ENCODE measurements around the gene TADA3. TPM values are rescaled to one million over a fixed set of nuclear protein-coding genes. Genes with fewer than 3 reads are reported as not detected.
A peak's percentile ranks its signal among the peaks of the same experiment; 100 is the strongest.

The TADA3 gene
- total RNA-seq, 4 donors from 2014 or later = 53.7 to 504 (median 92.0) TPM

DNA sequence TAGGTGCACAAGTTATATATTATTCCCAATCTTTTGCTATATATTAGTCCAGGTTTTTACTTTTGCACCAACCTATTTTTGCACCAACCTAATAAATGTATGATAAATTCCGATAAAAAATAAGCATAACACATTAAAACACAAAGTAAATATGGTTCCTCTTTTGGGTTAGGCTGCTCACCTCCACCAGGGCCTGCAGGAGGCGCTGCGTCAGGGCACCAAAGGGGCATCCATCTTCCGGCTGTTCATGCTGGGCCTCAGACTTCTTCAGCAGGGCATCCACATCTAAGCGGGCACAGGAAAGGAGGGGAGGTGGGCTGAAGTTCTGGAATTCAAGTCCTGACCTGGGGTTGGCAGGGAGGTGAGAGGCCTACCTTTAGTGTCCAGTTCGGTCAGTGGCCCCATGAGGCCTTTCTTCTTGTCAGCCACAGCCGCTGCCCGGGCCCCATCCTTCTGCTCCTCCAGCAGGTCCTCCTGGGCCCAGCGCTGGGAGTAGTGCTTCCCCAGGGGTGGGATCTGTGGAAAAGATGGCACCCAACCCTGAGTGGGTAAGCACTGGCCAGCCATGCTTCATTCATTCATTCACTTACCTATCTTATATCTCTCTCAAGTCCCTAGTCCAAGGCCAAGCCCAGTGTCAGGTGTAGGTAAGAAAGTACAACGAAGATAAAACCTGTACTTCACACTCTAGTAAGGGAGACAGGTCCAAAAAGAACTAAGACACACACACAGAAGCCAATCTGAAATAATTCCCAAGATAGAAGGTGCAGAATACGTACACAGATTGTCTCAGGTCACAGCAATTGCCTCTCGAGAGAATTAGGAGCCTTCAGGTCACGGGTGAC, 5.2 kb downstream of the TADA3 start:
- no peak for DNase-seq
- 85 to 91% methylated on average over 6 to 13 of the region's 13 CpGs for WGBS, 2 donors (ENCODE audit: low coverage in 1 of 2)
- H3K36me3 ChIP-seq = peaks cover 0 to 65% (median 26%) of the 10 kb centered on the region in 4 donors
- no peaks in the 10 kb centered on the region for H3K27me3 ChIP-seq
- in situ Hi-C loops (cut with MboI; ENCODE audit: low pct_ligation_motif_present in 1 of 4, low pct_unique_long_range_greater_than_20kb in 1 of 4, low sequenced_read_pairs in 3 of 4) (no loop called here), intact Hi-C loops (cut with DNase I; ENCODE audit: low total_unique reads) (no loop called here)
- H3K4me1 ChIP-seq = peaks cover 7 to 15% (median 9%) of the 10 kb centered on the region in 4 donors
- no peak overlapping the region for H3K4me3 ChIP-seq
- H3K9me3 ChIP-seq = no peaks in the 10 kb centered on the region
- TF ChIP-seq POLR2A (IDR thresholded peaks at IDR 0.05) (no peak), EP300 (IDR thresholded peaks at IDR 0.05; ENCODE audit: low read depth) (no peak)
- TF ChIP-seq, protein P1, sequence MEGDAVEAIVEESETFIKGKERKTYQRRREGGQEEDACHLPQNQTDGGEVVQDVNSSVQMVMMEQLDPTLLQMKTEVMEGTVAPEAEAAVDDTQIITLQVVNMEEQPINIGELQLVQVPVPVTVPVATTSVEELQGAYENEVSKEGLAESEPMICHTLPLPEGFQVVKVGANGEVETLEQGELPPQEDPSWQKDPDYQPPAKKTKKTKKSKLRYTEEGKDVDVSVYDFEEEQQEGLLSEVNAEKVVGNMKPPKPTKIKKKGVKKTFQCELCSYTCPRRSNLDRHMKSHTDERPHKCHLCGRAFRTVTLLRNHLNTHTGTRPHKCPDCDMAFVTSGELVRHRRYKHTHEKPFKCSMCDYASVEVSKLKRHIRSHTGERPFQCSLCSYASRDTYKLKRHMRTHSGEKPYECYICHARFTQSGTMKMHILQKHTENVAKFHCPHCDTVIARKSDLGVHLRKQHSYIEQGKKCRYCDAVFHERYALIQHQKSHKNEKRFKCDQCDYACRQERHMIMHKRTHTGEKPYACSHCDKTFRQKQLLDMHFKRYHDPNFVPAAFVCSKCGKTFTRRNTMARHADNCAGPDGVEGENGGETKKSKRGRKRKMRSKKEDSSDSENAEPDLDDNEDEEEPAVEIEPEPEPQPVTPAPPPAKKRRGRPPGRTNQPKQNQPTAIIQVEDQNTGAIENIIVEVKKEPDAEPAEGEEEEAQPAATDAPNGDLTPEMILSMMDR (IDR thresholded peaks at IDR 0.05) = peak in 2 of 5 experiments; percentile 17 to 27
- H3K27ac ChIP-seq = no peak overlapping the region

DNA sequence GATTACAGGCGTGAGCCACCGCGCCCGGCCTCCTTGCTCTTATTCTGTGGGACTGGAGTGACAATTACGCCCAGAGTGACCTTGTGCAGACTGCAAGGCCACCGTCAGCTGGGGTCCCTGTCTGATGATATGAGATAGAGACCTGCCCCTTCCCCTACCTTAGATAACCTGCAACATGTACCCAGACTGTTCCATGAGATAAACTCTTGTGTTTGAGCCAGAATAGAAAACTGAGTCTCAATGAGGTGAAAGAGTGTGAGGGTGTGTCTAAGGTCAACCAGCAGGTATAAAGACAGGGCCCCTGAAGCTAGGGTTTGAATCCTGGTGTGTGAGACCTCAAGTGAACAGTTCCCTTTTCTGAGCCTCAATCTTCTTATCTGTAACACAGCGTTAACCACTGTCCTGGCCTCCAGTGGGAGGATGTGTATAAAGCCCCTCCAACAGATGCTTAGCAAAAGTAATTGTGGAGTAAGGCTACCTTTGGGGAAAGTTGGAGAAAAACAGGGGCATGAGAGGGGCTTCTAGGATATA, 6.0 kb downstream of the TADA3 start:
- H3K27me3 ChIP-seq = no peaks in the 10 kb centered on the region
- H3K27ac ChIP-seq = no peak overlapping the region
- no peak overlapping the region for H3K4me3 ChIP-seq
- H3K9me3 ChIP-seq = no peaks in the 10 kb centered on the region
- H3K36me3 ChIP-seq = peaks cover 0 to 66% (median 28%) of the 10 kb centered on the region in 4 donors
- in situ Hi-C loops (cut with MboI; ENCODE audit: low pct_ligation_motif_present in 1 of 4, low pct_unique_long_range_greater_than_20kb in 1 of 4, low sequenced_read_pairs in 3 of 4) (no loop called here), intact Hi-C loops (cut with DNase I; ENCODE audit: low total_unique reads) (no loop called here)
- no peak for TF ChIP-seq POLR2AphosphoS5 (IDR thresholded peaks at IDR 0.05)
- no peak for TF ChIP-seq EP300 (IDR thresholded peaks at IDR 0.05; ENCODE audit: low read depth)
- TF ChIP-seq, protein P1 (IDR thresholded peaks at IDR 0.05) = no peak
- no peak for TF ChIP-seq POLR2A (IDR thresholded peaks at IDR 0.05)
- peaks cover under 1 to 10% (median 3%) of the 10 kb centered on the region in 4 donors for H3K4me1 ChIP-seq
- DNase-seq = no peak
- 97 to 100% methylated on average over 2 to 7 of the region's 7 CpGs for WGBS, 2 donors (ENCODE audit: low coverage in 1 of 2)

DNA sequence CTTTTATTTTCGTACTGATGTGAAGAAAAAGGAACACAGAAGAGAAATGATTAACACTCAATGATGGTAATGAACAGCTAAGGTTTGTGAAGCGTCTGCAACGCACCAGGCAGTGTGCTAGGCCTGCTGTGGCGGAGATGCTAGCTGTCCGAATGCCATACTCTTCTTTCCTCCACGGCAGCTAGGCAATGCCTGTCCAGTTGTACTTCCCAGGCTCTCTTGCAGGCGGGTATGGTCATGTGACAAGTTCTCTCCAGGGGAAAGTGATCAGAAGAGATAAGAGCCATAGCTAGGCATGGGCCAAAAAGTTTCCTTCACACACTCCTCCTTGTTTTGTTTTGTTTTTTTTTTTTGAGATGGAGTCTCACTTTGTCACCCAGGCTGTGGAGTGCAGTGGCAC, 6.7 kb downstream of the TADA3 start:
- DNase-seq = no peak
- 78 to 87% methylated on average over 1 to 7 of the region's 7 CpGs for WGBS, 2 donors (ENCODE audit: low coverage in 1 of 2)
- Histone ChIP-seq H3K27ac (no peak overlapping the region), H3K4me1 (peaks cover 0 to 3% (median 0%) of the 10 kb centered on the region in 4 donors), H3K36me3 (peaks cover 0 to 66% (median 28%) of the 10 kb centered on the region in 4 donors), H3K9me3 (no peaks in the 10 kb centered on the region), H3K27me3 (no peaks in the 10 kb centered on the region), H3K4me3 (no peak overlapping the region)
- in situ Hi-C loops (cut with MboI; ENCODE audit: low pct_ligation_motif_present in 1 of 4, low pct_unique_long_range_greater_than_20kb in 1 of 4, low sequenced_read_pairs in 3 of 4) (no loop called here), intact Hi-C loops (cut with DNase I; ENCODE audit: low total_unique reads) (no loop called here)
- no peak for TF ChIP-seq POLR2AphosphoS5 (IDR thresholded peaks at IDR 0.05)

DNA sequence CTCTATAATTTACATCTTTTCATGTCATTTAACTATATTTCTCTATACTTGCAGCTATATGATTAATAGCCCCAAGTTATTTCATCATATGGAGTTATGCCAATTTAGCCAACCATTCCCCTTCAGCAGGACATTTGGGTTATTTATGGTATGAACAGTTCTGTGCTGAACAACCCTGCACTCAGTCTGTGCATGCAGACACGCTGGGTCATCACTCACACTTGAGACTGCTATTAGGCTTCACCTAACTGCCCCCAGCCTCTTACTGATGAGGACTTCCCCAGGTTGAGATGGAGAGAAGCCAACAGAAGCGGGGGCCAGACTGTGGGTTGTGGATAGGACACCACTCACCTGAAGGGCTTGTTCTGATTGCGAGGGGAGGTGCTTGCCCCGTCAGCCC, 7.3 kb downstream of the TADA3 start:
- 92% methylated on average over 4 of the region's 4 CpGs; no CpG with 5 or more reads in 1 of the 2 donors for WGBS, 2 donors (ENCODE audit: low coverage in 1 of 2)
- in situ Hi-C loops (cut with MboI; ENCODE audit: low pct_ligation_motif_present in 1 of 4, low pct_unique_long_range_greater_than_20kb in 1 of 4, low sequenced_read_pairs in 3 of 4) = no loop called here
- Histone ChIP-seq H3K27me3 (no peaks in the 10 kb centered on the region), H3K4me3 (no peak overlapping the region), H3K4me1 (peaks cover 0 to 4% (median 0%) of the 10 kb centered on the region in 4 donors), H3K36me3 (peaks cover 0 to 66% (median 30%) of the 10 kb centered on the region in 4 donors), H3K9me3 (no peaks in the 10 kb centered on the region), H3K27ac (no peak overlapping the region)
- TF ChIP-seq POLR2A (IDR thresholded peaks at IDR 0.05) (no peak), POLR2AphosphoS5 (IDR thresholded peaks at IDR 0.05) (no peak), EP300 (IDR thresholded peaks at IDR 0.05; ENCODE audit: low read depth) (no peak)
- TF ChIP-seq, protein P1 (IDR thresholded peaks at IDR 0.05) = no peak
- intact Hi-C loops (cut with DNase I; ENCODE audit: low total_unique reads) = no loop called here
- DNase-seq = no peak
